Loucy (cell line): ENCODE results near the gene KANSL1.
"Not testable (repeated sequence)": the region's sequence is repeated elsewhere in the genome, so short reads cannot be mapped to it uniquely, and the experiment has no call there.

Experiments
- H2AFZ ChIP-seq: fragments of 200-600 bp; sonication (generic); 2 replicates; pipeline ENCODE4 v1.6.0; 2016; ENCODE audit warnings: antibody characterized with exemption, mild to moderate bottlenecking, low read length, moderate library complexity
- H3F3A ChIP-seq: fragments of 200-600 bp; 2 replicates; pipeline ENCODE4 v1.6.0; 2016; ENCODE audit warnings: antibody characterized with exemption, low read depth, mild to moderate bottlenecking
- H3K27me3 ChIP-seq: fragments of 200-600 bp; sonication (generic); 2 replicates; pipeline ENCODE4 v1.6.1; 2014; ENCODE audit warnings: low read length, mild to moderate bottlenecking; ENCODE audit not compliant: insufficient read depth, poor library complexity, severe bottlenecking
- H3K36me3 ChIP-seq: fragments of 200-600 bp; sonication (generic); 2 replicates; pipeline ENCODE4 v1.6.1; 2016; ENCODE audit warnings: low read length; ENCODE audit not compliant: insufficient read depth
- H3K4me1 ChIP-seq: fragments of 200-600 bp; sonication (generic); 2 replicates; pipeline ENCODE4 v1.5.1; 2014; ENCODE audit warnings: low read length, mild to moderate bottlenecking; ENCODE audit not compliant: insufficient read depth, poor library complexity, severe bottlenecking
- H3K4me2 ChIP-seq: fragments of 200-600 bp; sonication (generic); 2 replicates; pipeline ENCODE4 v1.6.0; 2014; ENCODE audit warnings: antibody characterized with exemption, low read length, low read depth, mild to moderate bottlenecking; ENCODE audit not compliant: poor library complexity, severe bottlenecking
- H3K4me3 ChIP-seq: fragments of 200-600 bp; sonication (generic); 2 replicates; pipeline ENCODE4 v1.5.1; 2014; ENCODE audit warnings: low read length, mild to moderate bottlenecking, mixed read lengths; ENCODE audit not compliant: poor library complexity, severe bottlenecking
- H3K79me2 ChIP-seq: fragments of 200-600 bp; sonication (generic); 2 replicates; pipeline ENCODE4 v1.6.1; 2014; ENCODE audit warnings: low read length; ENCODE audit not compliant: insufficient read depth
- H3K9ac ChIP-seq: fragments of 200-600 bp; sonication (generic); 2 replicates; pipeline ENCODE4 v1.6.0; 2014; ENCODE audit warnings: mild to moderate bottlenecking, low read depth, low read length, moderate library complexity; ENCODE audit not compliant: poor library complexity, severe bottlenecking
- H3K9me2 ChIP-seq: fragments of 200-600 bp; sonication (generic); replicated peaks from 2 replicates; pipeline ENCODE4 v1.6.1; 2016; ENCODE audit warnings: low read depth, low read length, mixed read lengths
- H3K9me3 ChIP-seq: fragments of 200-600 bp; sonication (generic); 2 replicates; pipeline ENCODE4 v1.6.1; 2014; ENCODE audit warnings: mild to moderate bottlenecking, antibody characterized with exemption, low read length, low read depth; ENCODE audit not compliant: insufficient read depth
- H4K20me1 ChIP-seq: fragments of 200-600 bp; sonication (generic); 2 replicates; pipeline ENCODE4 v1.6.0; 2014; ENCODE audit warnings: antibody characterized with exemption, low read length, mild to moderate bottlenecking; ENCODE audit not compliant: insufficient read depth, poor library complexity, severe bottlenecking
- EZH2phosphoT487 ChIP-seq: fragments of 200-600 bp; IDR thresholded peaks from 2 replicates; pipeline ENCODE4 v1.6.1; 2018; ENCODE audit warnings: antibody characterized with exemption, mild to moderate bottlenecking, moderate library complexity, borderline replicate concordance
- TF ChIP-seq, protein P1 (sequence below): fragments of 200-600 bp; sonication (generic); conservative IDR thresholded peaks from 2 replicates; pipeline ENCODE4 v1.5.1; 2014; ENCODE audit warnings: mild to moderate bottlenecking, antibody characterized with exemption, low read length

Gene KANSL1

DNA sequence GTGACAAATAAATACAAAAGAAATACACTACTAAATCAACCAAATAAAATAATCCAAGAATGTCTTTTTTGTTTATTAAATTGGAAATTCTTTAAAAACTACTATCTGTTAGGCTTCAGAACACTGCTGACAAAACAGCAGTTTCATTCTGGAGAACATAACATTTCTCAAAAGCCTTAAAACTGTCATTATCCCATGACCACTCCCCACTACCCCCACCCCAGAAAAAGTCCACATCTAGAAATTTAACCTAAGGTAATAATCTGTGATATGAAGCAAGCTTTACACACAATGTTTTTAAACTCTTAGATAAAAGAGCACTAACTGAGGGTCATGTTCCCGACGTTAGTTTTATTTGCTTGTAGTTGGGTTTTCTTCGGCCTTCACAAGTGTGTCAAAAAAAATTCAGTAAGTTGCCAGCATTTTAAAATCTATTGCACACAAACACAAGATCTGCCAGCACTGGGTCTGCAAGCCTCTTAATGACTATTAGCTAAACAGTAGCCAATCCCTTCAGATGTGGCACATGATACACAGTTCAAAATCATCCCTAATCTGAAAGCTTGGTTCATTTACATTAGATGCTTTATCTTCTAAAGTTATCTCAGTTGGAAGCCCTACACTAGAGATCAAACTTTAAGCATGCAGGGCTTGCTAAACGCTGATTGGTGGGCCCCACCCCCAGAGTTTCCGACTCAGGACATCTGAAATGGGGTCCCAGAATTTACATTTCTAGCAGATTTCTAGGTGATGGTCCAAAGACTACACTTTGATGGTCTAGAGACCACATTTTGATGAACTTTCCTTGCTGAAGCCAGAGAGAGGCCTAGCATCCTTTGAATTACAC is 75.2 kb downstream of the KANSL1 start:
- H3F3A ChIP-seq = no peaks in the 10 kb centered on the region
- H3K27me3 ChIP-seq = no peaks in the 10 kb centered on the region
- no peak overlapping the region for H2AFZ ChIP-seq
- peaks cover 100% of the 10 kb centered on the region for H3K79me2 ChIP-seq
- no peak overlapping the region for H3K4me2 ChIP-seq
- no peaks in the 10 kb centered on the region for H3K9me3 ChIP-seq
- no peak overlapping the region for H3K9ac ChIP-seq
- no peak overlapping the region for H3K4me3 ChIP-seq
- H3K36me3 ChIP-seq = no peaks in the 10 kb centered on the region
- H3K4me1 ChIP-seq = no peaks in the 10 kb centered on the region
- H3K9me2 ChIP-seq = no peaks in the 10 kb centered on the region
- TF ChIP-seq, protein P1, sequence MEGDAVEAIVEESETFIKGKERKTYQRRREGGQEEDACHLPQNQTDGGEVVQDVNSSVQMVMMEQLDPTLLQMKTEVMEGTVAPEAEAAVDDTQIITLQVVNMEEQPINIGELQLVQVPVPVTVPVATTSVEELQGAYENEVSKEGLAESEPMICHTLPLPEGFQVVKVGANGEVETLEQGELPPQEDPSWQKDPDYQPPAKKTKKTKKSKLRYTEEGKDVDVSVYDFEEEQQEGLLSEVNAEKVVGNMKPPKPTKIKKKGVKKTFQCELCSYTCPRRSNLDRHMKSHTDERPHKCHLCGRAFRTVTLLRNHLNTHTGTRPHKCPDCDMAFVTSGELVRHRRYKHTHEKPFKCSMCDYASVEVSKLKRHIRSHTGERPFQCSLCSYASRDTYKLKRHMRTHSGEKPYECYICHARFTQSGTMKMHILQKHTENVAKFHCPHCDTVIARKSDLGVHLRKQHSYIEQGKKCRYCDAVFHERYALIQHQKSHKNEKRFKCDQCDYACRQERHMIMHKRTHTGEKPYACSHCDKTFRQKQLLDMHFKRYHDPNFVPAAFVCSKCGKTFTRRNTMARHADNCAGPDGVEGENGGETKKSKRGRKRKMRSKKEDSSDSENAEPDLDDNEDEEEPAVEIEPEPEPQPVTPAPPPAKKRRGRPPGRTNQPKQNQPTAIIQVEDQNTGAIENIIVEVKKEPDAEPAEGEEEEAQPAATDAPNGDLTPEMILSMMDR = no peak
- TF ChIP-seq EZH2phosphoT487 = no peak
- peaks cover 98% of the 10 kb centered on the region for H4K20me1 ChIP-seq

DNA sequence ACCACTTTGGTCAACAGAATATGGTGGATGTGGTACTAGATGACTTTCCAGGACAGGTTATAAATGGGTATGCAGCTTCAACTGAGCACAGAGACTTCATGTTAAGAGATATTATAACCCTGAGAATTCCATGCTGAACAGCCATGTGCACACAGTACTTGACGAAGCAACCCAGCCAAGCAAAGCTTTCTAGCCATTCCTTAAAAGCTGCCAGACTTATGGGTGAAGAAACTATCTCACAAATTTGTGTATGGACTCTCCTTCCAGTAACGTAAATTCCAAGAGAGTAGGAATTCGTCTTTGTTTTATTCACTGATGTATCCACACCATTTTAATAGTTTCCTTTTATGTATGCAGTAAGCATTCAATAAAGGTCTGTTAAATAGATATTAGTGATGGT is 76.1 kb downstream of the KANSL1 start:
- H3K36me3 ChIP-seq = no peaks in the 10 kb centered on the region
- H4K20me1 ChIP-seq = peaks cover 96% of the 10 kb centered on the region
- no peak for TF ChIP-seq EZH2phosphoT487
- TF ChIP-seq, protein P1 = no peak
- no peak overlapping the region for H3K4me2 ChIP-seq
- no peaks in the 10 kb centered on the region for H3K9me2 ChIP-seq
- no peak overlapping the region for H3K4me3 ChIP-seq
- H3K9me3 ChIP-seq = no peaks in the 10 kb centered on the region
- no peaks in the 10 kb centered on the region for H3F3A ChIP-seq
- H2AFZ ChIP-seq = no peak overlapping the region
- peaks cover 100% of the 10 kb centered on the region for H3K79me2 ChIP-seq
- H3K27me3 ChIP-seq = no peaks in the 10 kb centered on the region
- no peaks in the 10 kb centered on the region for H3K4me1 ChIP-seq
- H3K9ac ChIP-seq = no peak overlapping the region

DNA sequence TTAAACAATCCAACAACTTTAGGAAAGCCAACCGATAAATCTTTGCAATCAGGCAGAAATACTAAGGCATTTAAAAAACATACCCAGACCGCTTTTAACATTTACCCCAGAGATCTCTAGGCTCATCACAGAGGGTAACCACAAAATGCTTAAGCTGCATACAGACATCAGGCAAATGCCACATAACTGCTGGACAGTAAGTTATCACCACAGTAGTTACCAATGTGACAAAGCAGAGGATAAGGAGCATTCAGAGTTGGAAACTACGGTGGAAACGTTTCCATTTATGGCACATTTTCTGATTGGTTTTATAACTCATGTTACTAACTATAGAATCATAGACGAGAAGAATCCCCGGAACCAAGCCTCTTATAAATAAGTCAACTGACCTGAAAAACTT is 77.5 kb downstream of the KANSL1 start:
- H3K9ac ChIP-seq = no peak overlapping the region
- H3K9me3 ChIP-seq = no peaks in the 10 kb centered on the region
- H3K4me2 ChIP-seq = no peak overlapping the region
- H3K27me3 ChIP-seq = no peaks in the 10 kb centered on the region
- H4K20me1 ChIP-seq = peaks cover 96% of the 10 kb centered on the region
- H2AFZ ChIP-seq = no peak overlapping the region
- no peaks in the 10 kb centered on the region for H3K36me3 ChIP-seq
- no peaks in the 10 kb centered on the region for H3K9me2 ChIP-seq
- TF ChIP-seq, protein P1 = no peak
- no peak for TF ChIP-seq EZH2phosphoT487
- H3K4me3 ChIP-seq = no peak overlapping the region
- peaks cover 2% of the 10 kb centered on the region for H3K4me1 ChIP-seq
- peaks cover 100% of the 10 kb centered on the region for H3K79me2 ChIP-seq
- H3F3A ChIP-seq = no peaks in the 10 kb centered on the region

DNA sequence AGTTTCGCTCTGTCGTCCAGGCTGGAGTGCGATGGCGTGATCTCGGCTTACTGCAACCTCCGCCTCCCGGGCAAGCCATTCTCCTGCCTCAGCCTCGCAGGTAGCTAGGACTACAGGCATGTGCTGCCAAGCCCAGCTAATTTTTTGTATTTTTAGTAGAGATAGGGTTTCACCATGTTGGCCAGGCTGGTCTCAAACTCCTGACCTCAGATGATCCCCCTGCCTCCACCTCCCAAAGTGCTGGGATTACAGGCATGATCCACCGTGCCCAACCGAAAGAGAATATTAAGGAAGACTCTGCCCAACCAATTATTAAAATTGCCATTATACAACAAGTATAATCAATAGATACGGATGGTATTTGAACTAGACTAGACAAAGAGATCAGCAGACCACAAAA is 82.0 kb downstream of the KANSL1 start:
- H4K20me1 ChIP-seq = peaks cover 96% of the 10 kb centered on the region
- not testable (repeated sequence) for H3K36me3 ChIP-seq, H3K4me2 ChIP-seq, H3K4me3 ChIP-seq, H3K9me3 ChIP-seq, H3K27me3 ChIP-seq, H3K9me2 ChIP-seq, H2AFZ ChIP-seq, H3F3A ChIP-seq, H3K9ac ChIP-seq
- peaks cover 25% of the 10 kb centered on the region for H3K4me1 ChIP-seq
- peaks cover 100% of the 10 kb centered on the region for H3K79me2 ChIP-seq
